HG03342 (cell line): ENCODE results near the gene ATP11A.
A peak's percentile ranks its signal among the peaks of the same experiment; 100 is the strongest.
"Not testable (repeated sequence)": the region's sequence is repeated elsewhere in the genome, so short reads cannot be mapped to it uniquely, and the experiment has no call there.

ENCODE experiments used
- ATAC-seq: cut with Tn5 transposase; IDR thresholded peaks from one replicate; pipeline ENCODE4 v1.9.1; 2021; ENCODE audit warnings: mild to moderate bottlenecking, moderate library complexity; ENCODE audit not compliant: unreplicated experiment

Gene ATP11A

GRCh38 chr13:112851107-112852038 lies 161.5 kb downstream of the ATP11A start:
- ATAC-seq: no peak

- no peak for ATAC-seq
Measured at GRCh38 chr13:112852392-112852791, 162.6 kb downstream of the ATP11A start.

- no peak for ATAC-seq
Measured at GRCh38 chr13:112852808-112853207, 163.0 kb downstream of the ATP11A start.

GRCh38 chr13:112854321-112854720 lies 164.5 kb downstream of the ATP11A start:
- ATAC-seq: no peak

- ATAC-seq: no peak
Measured at GRCh38 chr13:112855859-112856258, 166.0 kb downstream of the ATP11A start.

- no peak for ATAC-seq
Measured at GRCh38 chr13:112857914-112858490, 168.2 kb downstream of the ATP11A start.

GRCh38 chr13:112859128-112859816 lies 169.4 kb downstream of the ATP11A start:
- ATAC-seq: no peak

- no peak for ATAC-seq
Measured at GRCh38 chr13:112859817-112860190, 170.0 kb downstream of the ATP11A start.

- ATAC-seq: no peak
Measured at GRCh38 chr13:112861876-112862615, 172.2 kb downstream of the ATP11A start.

GRCh38 chr13:112863356-112863755 lies 173.5 kb downstream of the ATP11A start:
- not testable (repeated sequence) for ATAC-seq

GRCh38 chr13:112865478-112865877 lies 175.6 kb downstream of the ATP11A start:
- not testable (repeated sequence) for ATAC-seq

- no peak for ATAC-seq
Measured at GRCh38 chr13:112867301-112867711, 177.5 kb downstream of the ATP11A start.

- no peak for ATAC-seq
Measured at GRCh38 chr13:112868308-112868707, 178.5 kb downstream of the ATP11A start.

- no peak for ATAC-seq
Measured at GRCh38 chr13:112869202-112870050, 179.6 kb downstream of the ATP11A start.

- ATAC-seq: no peak
Measured at GRCh38 chr13:112870051-112870331, 180.2 kb downstream of the ATP11A start.

GRCh38 chr13:112870737-112871287 lies 181.0 kb downstream of the ATP11A start:
- no peak for ATAC-seq

- no peak for ATAC-seq
Measured at GRCh38 chr13:112871742-112872141, 181.9 kb downstream of the ATP11A start.

- ATAC-seq: peak; percentile 39
Measured at GRCh38 chr13:112872657-112873631, 183.1 kb downstream of the ATP11A start.
